A673 (cell line): ENCODE measurements around the gene PPP3R2.

Experiments
- EZH2 ChIP-seq: fragments of 200-600 bp; sonication (generic); IDR thresholded peaks from 2 replicates; pipeline ENCODE4 v1.6.1; 2017; ENCODE audit warnings: borderline replicate concordance, low read depth, mild to moderate bottlenecking, mixed read lengths, antibody characterized with exemption, low read length; ENCODE audit not compliant: poor library complexity, severe bottlenecking
- TF ChIP-seq, protein P1 (sequence below): fragments of 300-800, 200-600 bp; sonication (generic); conservative IDR thresholded peaks from 2 replicates; pipeline ENCODE4 v1.5.1; 2017; ENCODE audit warnings: low read depth, mild to moderate bottlenecking, antibody characterized with exemption, low read length, moderate library complexity, mixed read lengths

DNA sequence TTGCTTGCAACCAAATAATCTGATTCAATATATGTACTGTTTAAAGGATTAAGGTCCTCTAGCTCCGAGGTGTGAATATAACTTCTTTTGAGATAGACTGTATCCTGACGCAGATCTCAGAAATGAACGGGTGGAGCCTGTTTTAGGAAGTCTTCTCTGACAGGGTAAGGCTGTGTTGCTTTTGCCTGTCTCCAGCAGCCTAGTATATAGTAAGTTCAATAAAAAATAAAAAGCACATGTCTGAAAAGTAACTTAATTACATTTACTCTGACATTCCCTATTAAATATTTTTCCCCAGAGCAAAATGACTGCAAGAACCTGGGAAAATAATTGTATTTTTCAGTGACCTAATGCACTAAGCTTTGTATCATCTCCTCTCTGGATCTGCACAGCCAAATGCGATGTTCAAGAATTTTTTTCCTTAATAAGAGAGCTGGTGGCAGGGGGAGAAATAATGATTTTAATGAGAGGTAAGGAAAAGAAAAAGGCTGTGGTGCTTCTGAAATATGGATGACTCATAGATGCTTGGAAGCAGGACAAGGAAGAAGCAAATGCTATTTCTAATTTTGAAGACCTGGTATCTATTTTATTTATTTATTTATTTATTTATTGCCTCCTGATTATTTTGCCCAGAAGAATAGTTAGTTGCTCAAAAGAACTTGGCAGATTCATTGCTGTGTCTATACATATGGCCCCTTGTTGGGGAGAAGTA, 7.3 kb downstream of the PPP3R2 start:
- TF ChIP-seq EZH2 = no peak
- TF ChIP-seq, protein P1, sequence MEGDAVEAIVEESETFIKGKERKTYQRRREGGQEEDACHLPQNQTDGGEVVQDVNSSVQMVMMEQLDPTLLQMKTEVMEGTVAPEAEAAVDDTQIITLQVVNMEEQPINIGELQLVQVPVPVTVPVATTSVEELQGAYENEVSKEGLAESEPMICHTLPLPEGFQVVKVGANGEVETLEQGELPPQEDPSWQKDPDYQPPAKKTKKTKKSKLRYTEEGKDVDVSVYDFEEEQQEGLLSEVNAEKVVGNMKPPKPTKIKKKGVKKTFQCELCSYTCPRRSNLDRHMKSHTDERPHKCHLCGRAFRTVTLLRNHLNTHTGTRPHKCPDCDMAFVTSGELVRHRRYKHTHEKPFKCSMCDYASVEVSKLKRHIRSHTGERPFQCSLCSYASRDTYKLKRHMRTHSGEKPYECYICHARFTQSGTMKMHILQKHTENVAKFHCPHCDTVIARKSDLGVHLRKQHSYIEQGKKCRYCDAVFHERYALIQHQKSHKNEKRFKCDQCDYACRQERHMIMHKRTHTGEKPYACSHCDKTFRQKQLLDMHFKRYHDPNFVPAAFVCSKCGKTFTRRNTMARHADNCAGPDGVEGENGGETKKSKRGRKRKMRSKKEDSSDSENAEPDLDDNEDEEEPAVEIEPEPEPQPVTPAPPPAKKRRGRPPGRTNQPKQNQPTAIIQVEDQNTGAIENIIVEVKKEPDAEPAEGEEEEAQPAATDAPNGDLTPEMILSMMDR = no peak
